KMS-11 (cell line): ENCODE data around the gene GRIA4.
"Not testable (repeated sequence)": the region's sequence is repeated elsewhere in the genome, so short reads cannot be mapped to it uniquely, and the experiment has no call there.

Experiments
- H2AFZ ChIP-seq: fragments of 200-600 bp; sonication (generic); 2 replicates; pipeline ENCODE4 v1.6.1; 2016; ENCODE audit warnings: antibody characterized with exemption, mixed run types, low read depth
- H3K27ac ChIP-seq: fragments of 200-600 bp; sonication (generic); 2 replicates; pipeline ENCODE4 v1.6.1; 2016; ENCODE audit warnings: mild to moderate bottlenecking, mixed run types
- H3K27me3 ChIP-seq: fragments of 200-600 bp; sonication (generic); 2 replicates; pipeline ENCODE4 v1.6.1; 2017; ENCODE audit warnings: mild to moderate bottlenecking, low read depth, mixed run types, moderate library complexity; ENCODE audit not compliant: insufficient read depth
- H3K36me3 ChIP-seq: fragments of 200-600 bp; sonication (generic); 2 replicates; pipeline ENCODE4 v1.6.1; 2017; ENCODE audit warnings: mild to moderate bottlenecking, mixed run types; ENCODE audit not compliant: insufficient read depth
- H3K4me1 ChIP-seq: fragments of 200-600 bp; sonication (generic); 2 replicates; pipeline ENCODE4 v1.6.1; 2016; ENCODE audit warnings: mild to moderate bottlenecking, low read depth, mixed run types; ENCODE audit not compliant: poor library complexity, severe bottlenecking
- H3K4me2 ChIP-seq: fragments of 200-600 bp; sonication (generic); 2 replicates; pipeline ENCODE4 v1.7.0; 2016; ENCODE audit warnings: mild to moderate bottlenecking, mixed run types
- H3K4me3 ChIP-seq: fragments of 200-600 bp; sonication (generic); IDR thresholded peaks from 2 replicates; pipeline ENCODE4 v1.6.1; 2017; ENCODE audit warnings: low read depth, low read length, mixed read lengths; ENCODE audit not compliant: insufficient read depth
- H3K79me2 ChIP-seq: fragments of 200-600 bp; sonication (generic); 2 replicates; pipeline ENCODE4 v1.6.1; 2016; ENCODE audit warnings: low read depth, mixed run types; ENCODE audit not compliant: insufficient read depth
- H3K9ac ChIP-seq: fragments of 200-600 bp; sonication (generic); 2 replicates; pipeline ENCODE4 v1.6.1; 2016; ENCODE audit warnings: mild to moderate bottlenecking, mixed run types
- H4K20me1 ChIP-seq: fragments of 200-600 bp; sonication (generic); 2 replicates; pipeline ENCODE4 v1.6.1; 2016; ENCODE audit warnings: mild to moderate bottlenecking, mixed run types; ENCODE audit not compliant: insufficient read depth
- TF ChIP-seq, protein P1 (sequence below): fragments of 200-600 bp; sonication (generic); conservative IDR thresholded peaks from 2 replicates; pipeline ENCODE4 v1.6.1; 2017; ENCODE audit warnings: low read depth, mild to moderate bottlenecking, antibody characterized with exemption, low read length, moderate library complexity, mixed read lengths

GRIA4 gene

DNA sequence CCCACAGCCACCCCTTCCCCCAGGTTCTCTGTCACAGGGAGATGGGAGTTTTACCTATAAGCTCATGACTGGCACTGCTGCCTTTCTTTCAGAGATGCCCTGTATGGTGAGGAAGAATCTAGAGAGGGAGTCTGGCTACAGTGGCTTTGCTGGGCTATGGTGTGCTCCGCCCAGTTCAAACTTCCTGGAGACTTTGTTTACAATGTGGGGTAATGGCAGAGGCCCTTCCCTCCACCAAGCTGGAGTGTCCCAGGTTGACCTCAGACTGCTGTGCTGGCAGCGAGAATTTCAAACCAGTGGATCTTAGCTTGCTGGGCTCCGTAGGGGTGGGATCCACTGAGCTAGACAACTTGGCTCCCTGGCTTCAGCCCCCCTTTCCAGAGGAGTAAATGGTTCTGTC, 268.6 kb downstream of the GRIA4 start:
- Histone ChIP-seq H3K36me3 (no peaks in the 10 kb centered on the region), H3K4me1 (no peaks in the 10 kb centered on the region), H3K4me2 (no peak overlapping the region), H3K9ac (no peak overlapping the region), H3K27ac (no peak overlapping the region), H3K79me2 (no peaks in the 10 kb centered on the region), H2AFZ (no peak overlapping the region), H4K20me1 (no peaks in the 10 kb centered on the region), H3K27me3 (no peaks in the 10 kb centered on the region), H3K4me3 (no peak overlapping the region)
- TF ChIP-seq, protein P1, sequence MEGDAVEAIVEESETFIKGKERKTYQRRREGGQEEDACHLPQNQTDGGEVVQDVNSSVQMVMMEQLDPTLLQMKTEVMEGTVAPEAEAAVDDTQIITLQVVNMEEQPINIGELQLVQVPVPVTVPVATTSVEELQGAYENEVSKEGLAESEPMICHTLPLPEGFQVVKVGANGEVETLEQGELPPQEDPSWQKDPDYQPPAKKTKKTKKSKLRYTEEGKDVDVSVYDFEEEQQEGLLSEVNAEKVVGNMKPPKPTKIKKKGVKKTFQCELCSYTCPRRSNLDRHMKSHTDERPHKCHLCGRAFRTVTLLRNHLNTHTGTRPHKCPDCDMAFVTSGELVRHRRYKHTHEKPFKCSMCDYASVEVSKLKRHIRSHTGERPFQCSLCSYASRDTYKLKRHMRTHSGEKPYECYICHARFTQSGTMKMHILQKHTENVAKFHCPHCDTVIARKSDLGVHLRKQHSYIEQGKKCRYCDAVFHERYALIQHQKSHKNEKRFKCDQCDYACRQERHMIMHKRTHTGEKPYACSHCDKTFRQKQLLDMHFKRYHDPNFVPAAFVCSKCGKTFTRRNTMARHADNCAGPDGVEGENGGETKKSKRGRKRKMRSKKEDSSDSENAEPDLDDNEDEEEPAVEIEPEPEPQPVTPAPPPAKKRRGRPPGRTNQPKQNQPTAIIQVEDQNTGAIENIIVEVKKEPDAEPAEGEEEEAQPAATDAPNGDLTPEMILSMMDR, result no peak

DNA sequence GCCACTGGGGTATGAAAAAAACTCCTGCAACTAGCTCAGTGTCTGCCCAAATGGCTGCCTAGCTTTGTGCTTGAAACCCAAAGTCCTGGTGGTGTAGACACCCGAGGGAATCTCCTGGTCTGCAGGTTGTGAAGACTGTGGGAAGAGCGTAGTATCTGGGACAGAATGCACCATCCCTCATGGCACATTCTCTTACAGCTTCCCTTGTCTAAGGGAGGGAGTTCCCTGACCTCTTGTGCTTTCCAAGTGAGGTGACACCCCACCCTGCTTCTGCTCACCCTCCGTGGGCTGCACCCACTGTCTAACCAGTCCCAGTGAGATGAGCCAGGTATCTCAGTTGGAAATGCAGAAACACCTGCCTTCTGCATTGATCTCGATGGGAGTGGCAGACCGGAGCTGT, 269.1 kb downstream of the GRIA4 start:
- H3K4me2 ChIP-seq, H2AFZ ChIP-seq, H3K27ac ChIP-seq, H3K9ac ChIP-seq, H3K36me3 ChIP-seq, H4K20me1 ChIP-seq, H3K4me1 ChIP-seq, H3K79me2 ChIP-seq, H3K4me3 ChIP-seq, H3K27me3 ChIP-seq: not testable (repeated sequence)

DNA sequence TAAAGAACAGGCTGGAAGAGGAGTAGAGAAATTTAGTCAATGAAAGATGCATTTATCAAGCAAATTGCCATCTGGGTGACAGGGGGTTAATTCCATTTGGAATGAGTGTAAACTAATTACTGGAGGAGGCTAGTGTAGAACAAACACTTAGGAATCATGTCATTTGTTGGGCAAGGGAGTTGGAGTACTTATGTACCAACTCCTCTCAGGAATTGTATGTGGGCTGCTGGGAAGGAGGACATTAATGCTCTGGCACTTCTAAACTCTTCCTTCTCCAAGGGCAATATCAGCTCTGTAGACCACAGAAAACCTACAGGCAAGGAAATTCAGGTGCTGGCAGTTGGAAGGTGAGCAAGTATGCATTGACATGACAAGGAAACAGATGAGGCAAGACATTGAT, 271.2 kb downstream of the GRIA4 start:
- Histone ChIP-seq H2AFZ (no peak overlapping the region), H3K27me3 (no peaks in the 10 kb centered on the region), H3K4me2 (no peak overlapping the region), H4K20me1 (no peaks in the 10 kb centered on the region), H3K36me3 (no peaks in the 10 kb centered on the region), H3K4me1 (no peaks in the 10 kb centered on the region), H3K79me2 (no peaks in the 10 kb centered on the region), H3K27ac (no peak overlapping the region), H3K4me3 (no peak overlapping the region), H3K9ac (no peak overlapping the region)
- TF ChIP-seq, protein P1, result no peak

DNA sequence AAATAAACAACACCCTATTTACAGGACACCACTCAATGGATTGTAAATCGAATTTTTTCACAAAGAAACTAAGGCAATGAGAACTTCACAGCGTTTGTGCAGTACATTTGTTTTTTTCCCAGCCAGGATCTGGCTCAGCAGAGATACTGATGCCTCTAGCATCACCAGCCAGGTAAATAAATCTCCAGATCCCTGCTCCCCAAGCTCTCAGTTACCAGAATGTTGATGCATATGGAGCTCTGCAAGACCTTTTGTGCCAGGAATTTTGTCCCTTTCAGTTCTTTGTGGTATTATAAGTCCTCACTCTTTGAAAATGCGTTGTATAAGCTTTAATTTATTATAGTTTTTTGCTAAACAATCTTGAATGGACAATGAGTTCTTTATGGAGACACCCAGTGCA, 274.6 kb downstream of the GRIA4 start:
- no peak overlapping the region for H3K4me2 ChIP-seq
- H3K27ac ChIP-seq, result no peak overlapping the region
- no peak overlapping the region for H2AFZ ChIP-seq
- H3K4me1 ChIP-seq, result no peaks in the 10 kb centered on the region
- H3K36me3 ChIP-seq, result no peaks in the 10 kb centered on the region
- H3K79me2 ChIP-seq, result no peaks in the 10 kb centered on the region
- no peak overlapping the region for H3K4me3 ChIP-seq
- no peaks in the 10 kb centered on the region for H3K27me3 ChIP-seq
- no peaks in the 10 kb centered on the region for H4K20me1 ChIP-seq
- no peak overlapping the region for H3K9ac ChIP-seq
- TF ChIP-seq, protein P1, result no peak

DNA sequence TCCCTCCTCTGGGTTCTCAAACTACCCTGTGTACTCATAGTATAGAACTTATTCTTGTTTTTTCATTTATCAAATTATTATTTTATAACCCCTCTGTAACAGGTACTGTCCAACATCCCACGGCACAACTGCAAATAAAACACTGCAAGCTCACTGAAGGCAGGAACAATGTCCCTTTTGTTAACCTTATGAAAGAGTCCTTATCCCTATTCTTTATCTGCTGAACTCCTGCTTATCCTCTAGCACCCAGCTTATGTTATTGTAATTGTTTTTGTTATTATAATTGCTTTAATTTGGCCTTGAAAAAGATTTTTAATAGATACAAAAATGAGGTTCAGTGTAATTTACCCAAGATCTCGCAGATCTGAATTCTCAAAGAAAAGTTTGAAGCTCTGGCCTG, 281.8 kb downstream of the GRIA4 start:
- Histone ChIP-seq H3K79me2 (no peaks in the 10 kb centered on the region), H3K9ac (no peak overlapping the region), H2AFZ (no peak overlapping the region), H3K4me1 (no peaks in the 10 kb centered on the region), H4K20me1 (no peaks in the 10 kb centered on the region), H3K36me3 (no peaks in the 10 kb centered on the region), H3K4me2 (no peak overlapping the region), H3K27me3 (no peaks in the 10 kb centered on the region), H3K4me3 (no peak overlapping the region), H3K27ac (no peak overlapping the region)
- TF ChIP-seq, protein P1, result no peak
